GM19467 (cell line): ENCODE results near the gene S100A3.
"Not testable (repeated sequence)": the region's sequence is repeated elsewhere in the genome, so short reads cannot be mapped to it uniquely, and the experiment has no call there.

Experiments used
- ATAC-seq: cut with Tn5 transposase; IDR thresholded peaks from one replicate; pipeline ENCODE4 v1.9.1; 2021; ENCODE audit warnings: mild to moderate bottlenecking, moderate library complexity; ENCODE audit not compliant: unreplicated experiment

S100A3 gene

GRCh38 chr1:153548722-153549688 is at the start of gene S100A3:
S100A3 (minus strand) TSS chr1:153549258; CDS start chr1:153548485, 773 bp downstream.
- ATAC-seq: no peak

GRCh38 chr1:153598309-153599172 is 49.5 kb upstream of the S100A3 start:
- peak; percentile 98 for ATAC-seq

GRCh38 chr1:153597206-153597605 is 48.1 kb upstream of the S100A3 start:
- no peak for ATAC-seq

- no peak for ATAC-seq
These were observed 43.7 kb upstream of the S100A3 start for GRCh38 chr1:153592748-153593147.

GRCh38 chr1:153588482-153588881 is 39.4 kb upstream of the S100A3 start:
- no peak for ATAC-seq

GRCh38 chr1:153588033-153588432 is 39.0 kb upstream of the S100A3 start:
- not testable (repeated sequence) for ATAC-seq

GRCh38 chr1:153587314-153587713 is 38.3 kb upstream of the S100A3 start:
- no peak for ATAC-seq

- no peak for ATAC-seq
These were observed 37.3 kb upstream of the S100A3 start for GRCh38 chr1:153586347-153586746.

- ATAC-seq: no peak
These were observed 35.9 kb upstream of the S100A3 start for GRCh38 chr1:153585006-153585405.

- ATAC-seq: no peak
These were observed 34.9 kb upstream of the S100A3 start for GRCh38 chr1:153583976-153584375.

- not testable (repeated sequence) for ATAC-seq
These were observed 34.5 kb upstream of the S100A3 start for GRCh38 chr1:153583514-153583913.

GRCh38 chr1:153582836-153583235 is 33.8 kb upstream of the S100A3 start:
- not testable (repeated sequence) for ATAC-seq

GRCh38 chr1:153578936-153579335 is 29.9 kb upstream of the S100A3 start:
- no peak for ATAC-seq

GRCh38 chr1:153578490-153578889 is 29.4 kb upstream of the S100A3 start:
- no peak for ATAC-seq

GRCh38 chr1:153577624-153578051 is 28.6 kb upstream of the S100A3 start:
- ATAC-seq: no peak

- no peak for ATAC-seq
These were observed 28.1 kb upstream of the S100A3 start for GRCh38 chr1:153577138-153577537.

- ATAC-seq: not testable (repeated sequence)
These were observed 26.4 kb upstream of the S100A3 start for GRCh38 chr1:153575497-153575896.

GRCh38 chr1:153575081-153575491 is 26.0 kb upstream of the S100A3 start:
- not testable (repeated sequence) for ATAC-seq

GRCh38 chr1:153573351-153573750 is 24.3 kb upstream of the S100A3 start:
- ATAC-seq: no peak

- peak; percentile 67 for ATAC-seq
These were observed 23.5 kb upstream of the S100A3 start for GRCh38 chr1:153572569-153573015.

GRCh38 chr1:153571706-153572105 is 22.6 kb upstream of the S100A3 start:
- no peak for ATAC-seq
